ENCODE results near the gene DUSP7. TPM values are rescaled to one million over a fixed set of nuclear protein-coding genes. Genes with fewer than 3 reads are reported as not detected.

DUSP7 gene
- total and polyA plus RNA-seq, 2 donors (not counting 3 experiments of a cell fraction or from before 2014, with no cell fraction given): 29.2 to 37.7 TPM

DNA sequence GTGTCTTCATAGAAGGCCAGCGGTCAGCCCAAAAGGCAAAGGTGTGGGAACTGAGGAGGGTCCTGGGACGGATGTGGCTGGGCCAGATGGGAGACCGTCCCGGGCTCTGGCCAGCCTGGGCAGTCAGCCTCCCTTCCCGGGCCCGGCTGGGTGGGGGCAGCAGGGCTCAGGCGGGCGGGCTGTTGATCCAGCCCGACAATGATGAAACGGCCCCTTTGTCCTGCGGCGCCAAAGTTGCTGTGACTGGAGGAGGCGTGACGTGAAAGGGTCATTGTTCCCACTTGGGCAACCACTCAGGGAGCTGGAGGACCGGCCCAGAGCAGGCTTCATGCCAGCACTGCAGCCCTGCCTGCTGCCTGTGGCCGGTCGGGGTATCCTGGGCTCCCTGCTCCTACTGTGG, 16.5 kb downstream of the DUSP7 start:
- Histone ChIP-seq H3K9me1 (replicated peaks; ENCODE audit: control insufficient read depth, extremely low read depth, insufficient read depth, low read length) (no peaks in the 10 kb centered on the region), H3K9me3 (replicated peaks; ENCODE audit: control insufficient read depth, insufficient read depth, low read length) (no peaks in the 10 kb centered on the region), H4K20me1 (replicated peaks; ENCODE audit: control insufficient read depth, extremely low read depth, insufficient read depth, low read length) (no peaks in the 10 kb centered on the region), H3K27me3 (ENCODE audit: control insufficient read depth in 2 of 2, insufficient read depth in 2 of 2, low read length in 2 of 2) (no peaks in the 10 kb centered on the region), H3K4me3 (replicated peaks in 1 of 3; ENCODE audit: insufficient read depth in 1 of 3, low read depth in 1 of 3, low read length in 3 of 3) (no peak overlapping the region), H2AFZ (ENCODE audit: low read depth, low read length) (no peak overlapping the region), H3K4me1 (ENCODE audit: control insufficient read depth, extremely low read depth, insufficient read depth, low read length) (no peaks in the 10 kb centered on the region), H3K36me3 (ENCODE audit: control insufficient read depth in 2 of 2, extremely low read depth in 1 of 2, insufficient read depth in 2 of 2, low read length in 2 of 2) (no peaks in the 10 kb centered on the region), H3K79me2 (ENCODE audit: control insufficient read depth, insufficient read depth, low read length) (no peaks in the 10 kb centered on the region), H3K9ac (replicated peaks; ENCODE audit: extremely low read depth, insufficient read depth, low read length) (no peak overlapping the region), H3K4me2 (ENCODE audit: insufficient read depth, low read length) (no peak overlapping the region), H3K27ac (ENCODE audit: insufficient read depth, low read depth, low read length) (no peak overlapping the region)
- ChIA-PET POLR2A (no interaction called here), CTCF (interaction anchor here (2.5 to 5.8 kb wide), 2 partner anchors 11 to 13 kb away, joined by 7 to 43 read pairs; no protein-coding TSS in a partner anchor)
- intact Hi-C loops (cut with micrococcal nuclease): no loop called here
- BruUV-seq (replicated peaks): no TSS peak
- FAIRE-seq: no peak
- no peak for DNase-seq (ENCODE audit: low read depth, low spot score)
- dilution Hi-C loops (cut with MboI; ENCODE audit: extremely low pct_ligation_motif_present, low sequenced_read_pairs): no loop called here
- TF ChIP-seq MAX (IDR thresholded peaks at IDR 0.05; ENCODE audit: insufficient read depth, insufficient read length) (no peak), EZH2 (IDR thresholded peaks at IDR 0.05; ENCODE audit: borderline replicate concordance, low read depth, low read length, severe bottlenecking) (no peak), GATA2 (IDR thresholded peaks at IDR 0.05; ENCODE audit: insufficient read depth, insufficient read length, low read depth, low read length) (no peak), JUN (IDR thresholded peaks at IDR 0.05; ENCODE audit: borderline replicate concordance, insufficient read depth, insufficient read length, low read depth) (no peak), FOS (IDR thresholded peaks at IDR 0.05; ENCODE audit: borderline replicate concordance, insufficient read depth, low read length) (no peak), POLR2A (IDR thresholded peaks at IDR 0.05; ENCODE audit: low read depth, low read length) (no peak), MYC (IDR thresholded peaks at IDR 0.05; ENCODE audit: low read depth, low read length) (no peak), POLR2AphosphoS5 (IDR thresholded peaks at IDR 0.05; ENCODE audit: insufficient read depth, low read depth, low read length) (no peak)
- TF ChIP-seq, protein P1, sequence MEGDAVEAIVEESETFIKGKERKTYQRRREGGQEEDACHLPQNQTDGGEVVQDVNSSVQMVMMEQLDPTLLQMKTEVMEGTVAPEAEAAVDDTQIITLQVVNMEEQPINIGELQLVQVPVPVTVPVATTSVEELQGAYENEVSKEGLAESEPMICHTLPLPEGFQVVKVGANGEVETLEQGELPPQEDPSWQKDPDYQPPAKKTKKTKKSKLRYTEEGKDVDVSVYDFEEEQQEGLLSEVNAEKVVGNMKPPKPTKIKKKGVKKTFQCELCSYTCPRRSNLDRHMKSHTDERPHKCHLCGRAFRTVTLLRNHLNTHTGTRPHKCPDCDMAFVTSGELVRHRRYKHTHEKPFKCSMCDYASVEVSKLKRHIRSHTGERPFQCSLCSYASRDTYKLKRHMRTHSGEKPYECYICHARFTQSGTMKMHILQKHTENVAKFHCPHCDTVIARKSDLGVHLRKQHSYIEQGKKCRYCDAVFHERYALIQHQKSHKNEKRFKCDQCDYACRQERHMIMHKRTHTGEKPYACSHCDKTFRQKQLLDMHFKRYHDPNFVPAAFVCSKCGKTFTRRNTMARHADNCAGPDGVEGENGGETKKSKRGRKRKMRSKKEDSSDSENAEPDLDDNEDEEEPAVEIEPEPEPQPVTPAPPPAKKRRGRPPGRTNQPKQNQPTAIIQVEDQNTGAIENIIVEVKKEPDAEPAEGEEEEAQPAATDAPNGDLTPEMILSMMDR (IDR thresholded peaks at IDR 0.05; ENCODE audit: extremely low read depth in 1 of 2, insufficient read depth in 1 of 2, low read depth in 1 of 2, low read length in 2 of 2): no peak
